ENCODE measurements around the gene DEPDC1B. TPM values are rescaled to one million over a fixed set of nuclear protein-coding genes. Genes with fewer than 3 reads are reported as not detected.
"Not testable (repeated sequence)": the region's sequence is repeated elsewhere in the genome, so short reads cannot be mapped to it uniquely, and the experiment has no call there.

Gene DEPDC1B
- total and polyA plus RNA-seq, 4 donors, result 0.17 to 26.3 (median 0.52) TPM

- 98% methylated on average over 8 of the region's 8 CpGs for WGBS
- DNase-seq (ENCODE audit: low spot score), result no peak
- H3K27me3 ChIP-seq (ENCODE audit: control insufficient read depth in 4 of 4, insufficient read depth in 4 of 4, low read length in 3 of 4), result no peaks in the 10 kb centered on the region
- H3K4me1 ChIP-seq (ENCODE audit: control insufficient read depth in 4 of 4, insufficient read depth in 4 of 4, low read length in 3 of 4), result no peaks in the 10 kb centered on the region
- TF ChIP-seq GABPA (IDR thresholded peaks at IDR 0.05 in 1 of 2, conservative IDR thresholded peaks at IDR 0.05 in 1 of 2) (no peak), SP1 (IDR thresholded peaks at IDR 0.05) (no peak), ZBTB33 (IDR thresholded peaks at IDR 0.05) (no peak)
- H3K4me3 ChIP-seq (ENCODE audit: low read depth in 1 of 3, low read length in 3 of 3), result no peak overlapping the region
- peaks cover 0 to 3% (median 0%) of the 10 kb centered on the region in 4 donors for H3K9me3 ChIP-seq (ENCODE audit: control insufficient read depth in 4 of 4, low read length in 3 of 4)
- no peak overlapping the region for H3K9ac ChIP-seq (ENCODE audit: low read depth in 1 of 2, low read length in 2 of 2)
- H3K27ac ChIP-seq (ENCODE audit: low read depth in 1 of 2, low read length in 2 of 2), result no peak overlapping the region
- H3K36me3 ChIP-seq (ENCODE audit: control insufficient read depth in 4 of 4, insufficient read depth in 3 of 4, low read depth in 1 of 4, low read length in 3 of 4), result no peaks in the 10 kb centered on the region
Measured at GRCh38 chr5:60630179-60630578, 69.8 kb downstream of the DEPDC1B start.

- H3K4me1 ChIP-seq (ENCODE audit: control insufficient read depth in 4 of 4, insufficient read depth in 4 of 4, low read length in 3 of 4); H3K27me3 ChIP-seq (ENCODE audit: control insufficient read depth in 4 of 4, insufficient read depth in 4 of 4, low read length in 3 of 4); H3K4me3 ChIP-seq (ENCODE audit: low read depth in 1 of 3, low read length in 3 of 3); H3K36me3 ChIP-seq (ENCODE audit: control insufficient read depth in 4 of 4, insufficient read depth in 3 of 4, low read depth in 1 of 4, low read length in 3 of 4); DNase-seq (ENCODE audit: low spot score); H3K9ac ChIP-seq (ENCODE audit: low read depth in 1 of 2, low read length in 2 of 2); H3K27ac ChIP-seq (ENCODE audit: low read depth in 1 of 2, low read length in 2 of 2); H3K9me3 ChIP-seq (ENCODE audit: control insufficient read depth in 4 of 4, low read length in 3 of 4): not testable (repeated sequence)
- 97% methylated on average over 7 of the region's 7 CpGs for WGBS
Measured at GRCh38 chr5:60624875-60625274, 75.1 kb downstream of the DEPDC1B start.

- not testable (repeated sequence) for H3K4me3 ChIP-seq (ENCODE audit: low read depth in 1 of 3, low read length in 3 of 3); H3K27ac ChIP-seq (ENCODE audit: low read depth in 1 of 2, low read length in 2 of 2); DNase-seq (ENCODE audit: low spot score); H3K4me1 ChIP-seq (ENCODE audit: control insufficient read depth in 4 of 4, insufficient read depth in 4 of 4, low read length in 3 of 4); H3K9me3 ChIP-seq (ENCODE audit: control insufficient read depth in 4 of 4, low read length in 3 of 4); H3K27me3 ChIP-seq (ENCODE audit: control insufficient read depth in 4 of 4, insufficient read depth in 4 of 4, low read length in 3 of 4); H3K9ac ChIP-seq (ENCODE audit: low read depth in 1 of 2, low read length in 2 of 2); H3K36me3 ChIP-seq (ENCODE audit: control insufficient read depth in 4 of 4, insufficient read depth in 3 of 4, low read depth in 1 of 4, low read length in 3 of 4)
- WGBS, result 97% methylated on average over 3 of the region's 3 CpGs
Measured at GRCh38 chr5:60620752-60621151, 79.2 kb downstream of the DEPDC1B start.

GRCh38 chr5:60613826-60614225 is 86.1 kb downstream of the DEPDC1B start:
- Histone ChIP-seq H3K4me3 (ENCODE audit: low read depth in 1 of 3, low read length in 3 of 3) (no peak overlapping the region), H3K27me3 (ENCODE audit: control insufficient read depth in 4 of 4, insufficient read depth in 4 of 4, low read length in 3 of 4) (no peaks in the 10 kb centered on the region), H3K4me1 (ENCODE audit: control insufficient read depth in 4 of 4, insufficient read depth in 4 of 4, low read length in 3 of 4) (no peaks in the 10 kb centered on the region), H3K9me3 (ENCODE audit: control insufficient read depth in 4 of 4, low read length in 3 of 4) (no peaks in the 10 kb centered on the region), H3K27ac (ENCODE audit: low read depth in 1 of 2, low read length in 2 of 2) (no peak overlapping the region), H3K9ac (ENCODE audit: low read depth in 1 of 2, low read length in 2 of 2) (no peak overlapping the region), H3K36me3 (ENCODE audit: control insufficient read depth in 4 of 4, insufficient read depth in 3 of 4, low read depth in 1 of 4, low read length in 3 of 4) (no peaks in the 10 kb centered on the region)
- no peak for TF ChIP-seq YY1 (IDR thresholded peaks at IDR 0.05)
- TF ChIP-seq SP1 (IDR thresholded peaks at IDR 0.05), result no peak
- no peak for TF ChIP-seq RXRA (IDR thresholded peaks at IDR 0.05)
- no peak for TF ChIP-seq RAD21 (IDR thresholded peaks at IDR 0.05)
- no peak for TF ChIP-seq ATF3 (IDR thresholded peaks at IDR 0.05)
- no peak for TF ChIP-seq JUND (IDR thresholded peaks at IDR 0.05)
- TF ChIP-seq NR2F2 (IDR thresholded peaks at IDR 0.05), result no peak
- TF ChIP-seq CTCF (IDR thresholded peaks at IDR 0.05; ENCODE audit: low read depth, low read length, missing input control), result no peak
- no peak for TF ChIP-seq GABPA (IDR thresholded peaks at IDR 0.05 in 1 of 2, conservative IDR thresholded peaks at IDR 0.05 in 1 of 2)
- no peak for TF ChIP-seq ZBTB33 (IDR thresholded peaks at IDR 0.05)
- no peak for DNase-seq (ENCODE audit: low spot score)
- 90% methylated on average over 1 of the region's 1 CpG for WGBS
